Neural crest cell (in vitro differentiated cells): Measurements from ENCODE around the gene MTHFSD. TPM values are rescaled to one million over a fixed set of nuclear protein-coding genes. Genes with fewer than 3 reads are reported as not detected.

Experiments used
- DNase-seq: peaks from one replicate; pipeline ENCODE4 v3.0.0; 2021; ENCODE audit warnings: low read depth, mixed read lengths, low spot score
- H3K27ac Mint-ChIP-seq: one replicate; pipeline ENCODE4 v1.8.0; 2021; ENCODE audit warnings: mild to moderate bottlenecking, mixed read lengths; ENCODE audit not compliant: unreplicated experiment
- H3K27me3 Mint-ChIP-seq: 2 replicates; pipeline ENCODE4 v1.8.0; 2021; ENCODE audit warnings: low read depth, mild to moderate bottlenecking, mixed read lengths
- H3K36me3 Mint-ChIP-seq: 2 replicates; pipeline ENCODE4 v1.8.0; 2021; ENCODE audit warnings: low read depth, mild to moderate bottlenecking, mixed read lengths
- H3K4me1 Mint-ChIP-seq: 2 replicates; pipeline ENCODE4 v1.8.0; 2021; ENCODE audit warnings: mixed read lengths
- H3K4me3 Mint-ChIP-seq: one replicate; pipeline ENCODE4 v1.8.0; 2021; ENCODE audit warnings: mild to moderate bottlenecking, mixed read lengths
- H3K9me3 Mint-ChIP-seq: 2 replicates; pipeline ENCODE4 v1.8.0; 2021; ENCODE audit warnings: mixed read lengths
- CTCF ChIP-seq: fragments of 200-600 bp; sonication (generic); conservative IDR thresholded peaks from 2 replicates; pipeline ENCODE4 v1.5.0; 2021; ENCODE audit warnings: antibody characterized with exemption, mild to moderate bottlenecking
- total RNA-seq: library from RNA; stranded (reverse); gene quantifications from 2 replicates; pipeline ENCODE4 v1.2.1, GENCODE V29; 2021

Gene MTHFSD
- total RNA-seq, 1 donor from 2014 or later, result 14.0 TPM

- peaks cover 35% of the 10 kb centered on the region for H3K27me3 Mint-ChIP-seq
- no peak overlapping the region for H3K4me3 Mint-ChIP-seq
- no peak overlapping the region for H3K27ac Mint-ChIP-seq
- no peak for DNase-seq
- no peaks in the 10 kb centered on the region for H3K9me3 Mint-ChIP-seq
- H3K36me3 Mint-ChIP-seq, result no peaks in the 10 kb centered on the region
- TF ChIP-seq CTCF, result no peak
- peaks cover 12% of the 10 kb centered on the region for H3K4me1 Mint-ChIP-seq
Measured at GRCh38 chr16:86597880-86598606, 43.0 kb upstream of the MTHFSD start.

- no peak for DNase-seq
- Mint-ChIP-seq H3K36me3 (no peaks in the 10 kb centered on the region), H3K9me3 (no peaks in the 10 kb centered on the region), H3K4me3 (no peak overlapping the region), H3K27ac (no peak overlapping the region), H3K4me1 (peaks cover 14% of the 10 kb centered on the region), H3K27me3 (peaks cover 38% of the 10 kb centered on the region)
- no peak for TF ChIP-seq CTCF
Measured at GRCh38 chr16:86597126-86597879, 42.3 kb upstream of the MTHFSD start.

GRCh38 chr16:86595983-86596605, 41.1 kb upstream of the MTHFSD start:
- Mint-ChIP-seq H3K4me3 (no peak overlapping the region), H3K27ac (no peak overlapping the region), H3K27me3 (peaks cover 46% of the 10 kb centered on the region), H3K36me3 (peaks cover 3% of the 10 kb centered on the region), H3K9me3 (peaks cover 4% of the 10 kb centered on the region), H3K4me1 (peaks cover 14% of the 10 kb centered on the region)
- no peak for DNase-seq
- TF ChIP-seq CTCF, result no peak

- H3K27ac Mint-ChIP-seq, result no peak overlapping the region
- H3K9me3 Mint-ChIP-seq, result peaks cover 5% of the 10 kb centered on the region
- peaks cover 47% of the 10 kb centered on the region for H3K27me3 Mint-ChIP-seq
- TF ChIP-seq CTCF, result no peak
- DNase-seq, result no peak
- H3K4me3 Mint-ChIP-seq, result no peak overlapping the region
- peaks cover 3% of the 10 kb centered on the region for H3K36me3 Mint-ChIP-seq
- peaks cover 14% of the 10 kb centered on the region for H3K4me1 Mint-ChIP-seq
Measured at GRCh38 chr16:86594721-86595120, 39.7 kb upstream of the MTHFSD start.

GRCh38 chr16:86593913-86594620, 39.0 kb upstream of the MTHFSD start:
- H3K9me3 Mint-ChIP-seq, result peaks cover 5% of the 10 kb centered on the region
- peaks cover 14% of the 10 kb centered on the region for H3K4me1 Mint-ChIP-seq
- DNase-seq, result no peak
- peaks cover 3% of the 10 kb centered on the region for H3K36me3 Mint-ChIP-seq
- H3K27me3 Mint-ChIP-seq, result peaks cover 44% of the 10 kb centered on the region
- H3K4me3 Mint-ChIP-seq, result no peak overlapping the region
- H3K27ac Mint-ChIP-seq, result no peak overlapping the region
- no peak for TF ChIP-seq CTCF
